Heart left ventricle (tissue), 13 donors: ENCODE data around the gene RXFP2.

Source experiments
- CTCF ChIP-seq, 12 donors: fragments of 200-600 bp; sonication (generic) in 4 of 12; IDR thresholded peaks; one replicate each; pipeline versions ENCODE4 v1.5.0 to v1.8.0; 2018 to 2022; ENCODE audit warnings: antibody characterized with exemption in 12 of 12, mild to moderate bottlenecking in 5 of 12
- POLR2A ChIP-seq, 2 donors: fragments of 450-650 bp; IDR thresholded peaks; one replicate each; pipeline ENCODE4 v1.6.1; 2017; ENCODE audit warnings: antibody characterized with exemption in 2 of 2, mild to moderate bottlenecking in 2 of 2, moderate library complexity in 2 of 2
- donor health status: ischemic (EF 13 %, LVEDD 7.1; RV severe dilation, severe dysfunction).
- donor health status: DM: no; HTN: yes; CAD: no.
- donor health status: DM: no; HTN: no; CAD: no.
- donor health status: ischemic (EF 25% LVEDD 6.9; RV normal size, moderate dysfunction).
- donor health status: ischemic (EF 25% LVEDD 5.7; RV mildly dilated, moderate dysfunction).
- donor health status: ischemic (EF 35%, LVEDD 5.7; RV mildly dilated, moderate dysfunction).
- donor health status: nonischemic (EF 11% LVEDD 7.7; RV severe dilation, severe dysfunction).
- donor health status: DM: yes; HTN: yes; CAD: no.
- donor health status: PGD.
- donor health status: ischemic (EF 29% LVEDD 5.4; RV normal size, mild dysfunction).
- donor health status: nonischemic (EF 23%, LVEDD 6.1; RV moderate dilation, normal function).

- no peak for TF ChIP-seq CTCF (IDR thresholded peaks at IDR 0.05)
- TF ChIP-seq POLR2A (IDR thresholded peaks at IDR 0.05) = no peak
These were observed 16.7 kb upstream of the RXFP2 start for GRCh38 chr13:31722673-31723072.
